IPS DF 19.7 (cell line): Measurements from ENCODE around the gene ZNHIT2.
"Not testable (repeated sequence)": the region's sequence is repeated elsewhere in the genome, so short reads cannot be mapped to it uniquely, and the experiment has no call there.

Source experiments
- DNase-seq: peaks from one replicate; pipeline ENCODE4 v3.0.0-alpha.2; 2013; ENCODE audit warnings: low read depth, low spot score

The ZNHIT2 gene

DNA sequence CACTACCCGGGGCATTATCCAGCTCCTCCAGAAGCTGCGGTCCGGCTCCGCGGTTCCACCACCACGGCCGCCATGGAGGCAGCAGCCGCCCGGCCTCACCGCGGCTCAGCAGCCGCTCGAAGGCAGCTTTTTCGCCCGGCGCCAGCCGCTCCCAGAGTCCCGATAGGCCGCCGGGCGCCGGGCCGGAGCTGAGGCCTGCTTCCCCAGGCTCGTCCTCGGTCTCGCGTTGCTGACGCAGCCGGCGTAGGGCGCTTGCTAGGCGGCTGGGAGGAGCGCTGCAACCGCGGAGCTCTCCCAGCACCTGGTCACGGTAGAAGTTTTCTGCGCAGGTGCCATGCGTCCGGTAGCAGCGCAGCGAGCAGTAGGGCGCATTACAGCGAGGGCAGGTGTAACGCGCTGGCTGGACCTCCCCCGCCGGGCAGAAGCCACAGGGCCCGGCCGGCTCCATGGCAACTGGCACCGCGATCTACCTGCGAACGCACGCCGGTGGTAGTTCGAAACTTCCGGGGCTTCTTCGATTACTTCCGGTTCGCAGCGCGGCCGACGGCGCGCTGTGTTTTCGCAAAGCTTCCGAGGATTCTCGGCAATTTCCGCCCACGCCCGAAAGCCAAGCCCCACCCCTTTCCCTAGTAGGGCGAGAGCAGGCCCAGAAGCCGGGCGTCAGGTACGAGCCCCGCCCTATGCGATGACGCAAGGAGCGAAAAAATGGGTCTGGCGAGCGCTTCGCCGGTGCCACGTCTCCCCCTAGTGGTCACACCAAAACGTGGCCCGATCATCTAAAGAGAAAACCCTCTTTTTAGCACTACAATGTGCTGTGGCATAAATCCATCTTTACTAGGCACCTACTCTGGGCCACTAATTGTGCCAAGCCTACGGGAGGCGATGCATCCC lies at the start of gene ZNHIT2:
TSS of gene ZNHIT2 (minus strand) at position 496 of the 891 bp plus-strand sequence. CDS start at position 448, 48 bp downstream.
- DNase-seq, result peak; percentile 86

GRCh38 chr11:65166893-65167292 lies 49.4 kb upstream of the ZNHIT2 start:
- no peak for DNase-seq

GRCh38 chr11:65165410-65166317 lies 48.2 kb upstream of the ZNHIT2 start:
- DNase-seq, result no peak

DNA sequence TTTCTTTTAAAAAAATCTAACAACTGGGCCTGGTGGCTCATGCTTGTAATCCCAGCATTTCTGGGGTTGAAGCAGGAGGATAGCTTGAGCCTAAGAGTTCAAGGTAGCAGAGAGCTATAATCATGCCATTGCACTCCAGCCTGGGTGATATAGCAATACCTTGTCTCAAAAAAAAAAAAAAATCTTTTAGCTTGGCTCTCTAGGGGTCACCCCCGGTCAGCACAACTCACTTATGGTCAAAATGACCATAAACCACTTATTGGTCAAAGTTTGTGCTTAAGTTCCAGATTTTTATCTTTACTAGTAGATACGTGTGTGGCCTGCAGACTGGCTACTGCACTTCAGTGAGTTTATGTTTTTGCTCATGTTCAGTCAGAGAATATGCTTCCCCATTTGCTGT lies 46.2 kb upstream of the ZNHIT2 start:
- DNase-seq, result no peak

DNA sequence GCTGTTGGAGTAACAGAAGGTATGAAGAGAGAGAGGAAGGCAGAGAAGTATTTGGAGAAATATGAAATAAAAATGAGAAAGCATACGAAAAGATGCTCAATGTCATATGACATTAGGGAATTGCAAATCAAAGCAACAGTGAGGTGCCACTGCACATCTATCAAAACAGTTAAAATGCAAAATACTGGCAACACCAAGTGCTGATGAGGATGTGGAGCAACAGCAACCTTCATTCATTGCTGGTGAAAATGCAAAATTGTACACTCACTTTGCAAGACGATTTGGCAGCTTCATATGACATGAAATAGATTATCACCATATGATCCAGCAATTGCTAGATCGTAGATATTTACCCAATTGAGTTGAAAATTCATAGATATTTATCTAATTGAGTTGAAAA lies 43.1 kb upstream of the ZNHIT2 start:
- no peak for DNase-seq

- DNase-seq, result no peak
These were observed 41.5 kb upstream of the ZNHIT2 start for GRCh38 chr11:65159012-65159411.

GRCh38 chr11:65157336-65157735 lies 39.8 kb upstream of the ZNHIT2 start:
- DNase-seq, result no peak

- DNase-seq, result no peak
These were observed 39.4 kb upstream of the ZNHIT2 start for GRCh38 chr11:65156926-65157325.

GRCh38 chr11:65156256-65156655 lies 38.8 kb upstream of the ZNHIT2 start:
- no peak for DNase-seq

- no peak for DNase-seq
These were observed 34.6 kb upstream of the ZNHIT2 start for GRCh38 chr11:65152122-65152521.

GRCh38 chr11:65151331-65151899 lies 33.9 kb upstream of the ZNHIT2 start:
- no peak for DNase-seq

DNA sequence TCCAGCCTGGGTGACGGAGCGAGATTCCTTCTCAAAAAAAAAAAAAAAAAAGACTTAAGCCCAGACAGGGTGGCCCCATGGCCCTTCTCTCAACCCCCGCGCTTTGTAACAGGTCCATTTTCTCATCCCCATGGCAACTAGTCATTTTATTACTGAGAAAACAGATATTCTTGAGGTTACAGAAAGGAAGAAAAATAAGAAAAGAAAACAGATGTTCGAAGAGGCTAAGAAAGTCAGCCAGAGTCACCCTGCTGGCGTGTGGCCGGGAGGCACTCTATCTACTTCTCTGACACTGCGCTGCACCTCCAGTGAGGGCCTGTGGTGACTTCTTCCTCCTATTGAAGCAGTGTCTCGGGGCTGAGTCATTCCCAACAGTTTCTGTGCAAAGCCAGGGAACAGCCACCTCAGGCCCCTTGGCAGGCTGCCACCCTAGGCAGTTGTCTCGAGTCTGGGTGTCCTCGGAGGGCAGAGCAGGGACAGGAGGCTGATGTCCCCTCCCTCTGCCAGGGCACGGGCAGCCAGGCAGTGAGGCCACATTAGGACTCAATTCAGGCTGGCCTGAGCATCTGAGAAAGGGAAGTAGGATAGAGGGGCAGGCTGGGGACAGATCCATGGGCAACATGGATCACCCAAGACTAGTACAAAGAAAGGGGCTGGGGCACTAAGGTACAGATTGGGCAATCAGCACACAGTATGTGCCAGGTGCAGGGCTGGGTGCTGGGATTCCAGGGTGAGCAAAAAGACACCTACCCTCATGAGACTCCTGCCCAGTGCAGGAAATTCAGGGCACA lies 33.2 kb upstream of the ZNHIT2 start:
- DNase-seq, result no peak

DNA sequence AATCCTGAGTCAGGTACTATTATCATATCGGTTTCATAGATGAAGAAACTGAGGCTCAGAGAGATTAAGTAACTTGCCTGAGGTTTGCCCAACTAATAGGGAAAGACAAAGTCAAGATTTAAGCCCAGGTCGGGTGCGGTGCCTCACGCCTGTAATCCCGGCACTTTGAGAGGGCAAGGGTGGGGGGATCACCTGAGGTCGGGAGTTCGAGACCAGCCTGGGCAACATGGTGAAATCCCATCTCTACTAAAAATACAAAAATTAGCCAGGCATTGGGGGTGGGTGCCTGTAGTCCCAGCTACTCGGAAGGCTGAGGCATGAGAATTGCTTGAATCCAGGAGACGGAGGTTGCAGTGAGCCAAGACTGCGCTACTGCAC lies 32.6 kb upstream of the ZNHIT2 start:
- DNase-seq, result not testable (repeated sequence)

DNA sequence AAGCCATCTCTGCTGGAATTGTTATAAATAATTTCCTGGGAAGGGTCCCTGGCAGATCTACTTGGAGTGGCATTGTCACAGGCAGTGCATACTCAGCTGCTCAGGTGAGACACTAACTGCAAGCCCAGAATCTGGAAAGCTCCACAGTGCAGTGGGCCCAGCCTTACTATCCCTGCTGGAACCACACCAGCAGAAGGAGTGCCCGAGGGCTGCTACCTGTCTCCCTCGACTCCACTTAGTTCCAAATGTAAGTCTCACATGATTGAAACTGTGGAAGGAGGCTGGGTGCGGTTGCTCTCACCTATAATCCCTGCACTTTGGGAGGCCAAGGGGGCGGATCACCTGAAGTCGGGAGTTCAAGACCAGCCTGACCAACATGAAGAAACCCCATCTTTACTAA lies 31.2 kb upstream of the ZNHIT2 start:
- DNase-seq, result no peak

- DNase-seq, result no peak
These were observed 30.0 kb upstream of the ZNHIT2 start for GRCh38 chr11:65147352-65148075.

GRCh38 chr11:65141896-65142494 lies 24.5 kb upstream of the ZNHIT2 start:
- no peak for DNase-seq

- DNase-seq, result no peak
These were observed 19.1 kb upstream of the ZNHIT2 start for GRCh38 chr11:65136515-65137096.

DNA sequence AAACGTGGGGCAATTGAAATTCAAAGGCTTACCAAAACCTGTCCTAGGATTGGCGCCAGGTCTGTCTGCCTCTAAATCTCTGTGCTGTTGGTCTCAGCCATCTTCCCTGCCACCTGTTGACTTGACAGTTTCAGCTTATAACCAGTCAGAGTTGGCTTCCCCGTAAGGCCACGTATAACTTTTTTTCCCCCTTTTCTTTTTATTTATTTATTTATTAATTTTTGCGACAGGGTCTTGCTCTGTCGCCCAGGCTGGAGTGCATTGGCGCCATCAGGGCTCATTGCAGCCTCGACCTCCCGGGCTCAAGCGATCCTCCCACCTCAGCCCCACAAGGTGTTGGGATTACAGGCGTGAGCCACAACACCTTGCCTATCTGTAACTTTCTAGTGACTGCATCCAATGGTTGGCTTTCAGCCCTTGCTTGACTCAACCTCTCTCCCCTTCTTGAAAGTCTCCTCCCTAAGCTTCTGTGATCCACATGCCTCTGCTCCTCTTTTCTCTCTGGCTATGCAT lies 18.2 kb upstream of the ZNHIT2 start:
- DNase-seq, result no peak

- peak; percentile 95 for DNase-seq
These were observed 17.6 kb upstream of the ZNHIT2 start for GRCh38 chr11:65134952-65135632.
